H54 (cell line): Measurements from ENCODE around the gene PLCG2.

ENCODE experiments used
- DNase-seq: peaks from one replicate; pipeline ENCODE4 v3.0.0; 2011; ENCODE audit warnings: low spot score, mixed read lengths; ENCODE audit not compliant: insufficient read length
- FAIRE-seq: peaks from 3 replicates; lab custom pipeline; 2011; peaks lifted over from hg19 to GRCh38; lab: Jason Lieb, UNC
- POLR2A ChIP-seq: IDR thresholded peaks from 2 replicates; pipeline ENCODE4 v1.6.1; 2011; ENCODE audit warnings: low read depth, mild to moderate bottlenecking, low read length

Gene PLCG2

DNA sequence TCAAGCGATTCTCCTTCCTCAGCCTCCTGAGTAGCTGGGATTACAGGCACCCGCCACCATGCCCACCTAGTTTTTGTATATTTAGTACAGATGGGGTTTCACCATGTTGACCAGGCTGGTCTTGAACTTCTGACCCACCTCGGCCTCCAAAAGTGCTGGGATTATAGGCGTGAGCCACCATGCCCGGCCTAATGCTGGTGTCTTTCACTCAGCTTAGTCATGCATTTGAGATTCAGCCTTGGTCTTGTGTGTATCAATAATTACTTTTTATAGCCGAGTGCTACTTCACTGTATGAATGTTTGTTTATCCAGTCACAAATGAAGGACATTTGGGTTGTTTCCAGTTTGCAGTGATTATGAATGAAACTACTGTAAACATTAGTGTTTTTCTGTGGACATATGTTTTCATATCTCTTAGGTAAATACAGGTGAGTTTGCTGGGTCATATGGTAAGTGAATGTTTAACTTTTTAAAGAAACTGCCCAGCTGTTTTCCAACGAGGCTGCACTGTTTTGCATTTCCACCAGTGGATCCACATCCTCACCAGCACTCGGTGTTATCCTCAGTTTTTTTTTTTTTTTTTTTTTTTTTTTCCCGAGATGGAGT, 11.0 kb upstream of the PLCG2 start:
- DNase-seq, result no peak
- TF ChIP-seq POLR2A, result no peak
- no peak for FAIRE-seq

DNA sequence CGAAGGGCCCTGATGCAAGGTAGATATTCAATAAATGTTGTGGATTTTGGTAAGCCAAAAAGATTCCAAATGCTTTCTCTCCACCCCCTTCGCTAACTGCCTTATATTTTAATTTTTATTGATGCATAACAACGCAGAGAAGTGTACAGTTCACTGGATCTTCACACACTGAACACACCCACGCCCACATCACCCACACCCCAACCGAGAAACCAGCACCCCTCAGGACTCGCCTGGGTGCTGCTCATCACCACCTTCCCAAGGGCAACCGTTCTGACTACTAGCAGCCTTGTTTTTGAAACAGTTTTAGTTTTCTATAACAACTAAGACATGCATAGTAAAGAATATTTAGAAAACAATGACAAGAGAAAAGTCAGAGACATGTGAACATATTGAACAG, 9.1 kb upstream of the PLCG2 start:
- DNase-seq, result no peak
- FAIRE-seq, result no peak
- no peak for TF ChIP-seq POLR2A

GRCh38 chr16:81774348-81774747, 4.7 kb upstream of the PLCG2 start:
- DNase-seq, result no peak
- no peak for TF ChIP-seq POLR2A
- no peak for FAIRE-seq

DNA sequence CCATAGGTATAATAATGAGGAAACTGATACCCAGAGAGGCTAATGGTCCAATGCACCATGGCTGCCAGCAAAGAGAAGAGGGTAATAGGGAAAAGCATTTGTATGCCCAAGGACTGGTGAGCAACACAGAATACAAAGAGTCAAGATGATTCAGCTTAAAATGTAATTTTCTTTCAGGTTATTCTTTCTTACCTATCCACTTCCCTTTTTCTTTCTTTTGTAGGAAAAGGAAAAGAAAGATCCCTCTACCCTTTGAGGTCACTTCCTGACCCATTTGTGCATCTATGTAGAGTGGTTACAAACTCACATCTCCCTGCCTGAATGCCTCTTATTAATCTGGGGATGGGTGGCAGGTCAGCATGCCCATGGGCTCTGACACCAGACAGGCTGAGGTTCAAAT, 3.5 kb upstream of the PLCG2 start:
- FAIRE-seq (no peak), DNase-seq (no peak)
- no peak for TF ChIP-seq POLR2A

DNA sequence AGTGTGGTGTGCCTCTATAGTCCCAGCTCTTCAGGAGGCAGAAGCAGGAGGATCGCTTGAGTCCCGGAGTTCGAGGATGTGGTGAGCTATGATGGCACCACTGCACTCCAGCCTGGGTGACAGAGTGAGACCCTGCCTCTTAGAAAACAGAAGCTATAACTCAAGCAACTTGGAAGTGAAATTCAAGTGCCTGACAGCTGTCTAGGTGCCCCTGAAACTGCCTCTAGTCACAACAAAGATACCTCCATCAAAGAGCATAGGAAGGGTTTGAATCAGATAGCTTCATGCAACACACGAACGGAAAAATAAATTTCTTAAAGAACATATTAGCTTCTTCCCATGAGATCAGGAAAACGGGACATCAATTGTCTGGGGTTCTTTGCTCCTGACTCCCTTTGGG, 860 bp upstream of the PLCG2 start:
- DNase-seq (no peak), FAIRE-seq (no peak)
- no peak for TF ChIP-seq POLR2A

DNA sequence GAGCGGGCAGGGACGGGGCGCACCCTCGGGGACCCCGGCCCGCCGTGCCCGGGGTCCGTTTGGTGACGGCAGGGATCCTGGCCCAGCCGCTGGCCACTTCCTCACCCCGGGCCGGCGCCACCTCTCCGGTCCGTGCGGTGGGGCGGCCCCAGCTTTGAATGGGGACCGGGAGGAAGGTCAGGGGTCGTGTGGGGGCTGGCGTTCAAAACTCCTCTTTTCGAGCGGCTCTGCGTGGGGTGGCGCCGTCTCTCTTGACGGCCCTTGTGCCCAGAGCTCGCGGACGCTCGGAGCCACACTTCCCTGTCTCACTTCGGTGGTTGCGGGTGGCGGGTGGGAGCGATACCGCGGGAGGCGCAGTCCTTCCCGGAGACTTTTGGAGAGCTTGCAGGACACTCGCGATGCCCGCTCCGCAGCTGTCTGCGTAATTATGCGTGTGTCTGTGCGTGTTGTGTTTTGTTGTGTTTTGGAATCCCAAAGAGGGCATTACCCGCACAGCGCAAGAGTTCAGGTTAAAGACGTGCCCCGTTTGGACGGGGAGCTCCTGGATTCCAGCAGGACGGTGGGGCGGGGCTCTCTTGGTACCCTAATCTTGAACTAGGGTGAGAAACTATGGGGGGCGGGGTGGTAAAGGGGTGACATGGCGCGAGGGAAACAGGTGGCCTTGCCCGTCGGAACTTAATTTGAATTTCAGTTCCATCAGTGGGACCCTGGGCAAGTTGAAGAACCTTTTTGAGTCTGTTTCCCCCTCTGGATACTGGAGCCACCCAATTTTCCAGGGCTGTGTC, 637 bp downstream of the PLCG2 start:
- no peak for TF ChIP-seq POLR2A
- FAIRE-seq (no peak), DNase-seq (no peak)

DNA sequence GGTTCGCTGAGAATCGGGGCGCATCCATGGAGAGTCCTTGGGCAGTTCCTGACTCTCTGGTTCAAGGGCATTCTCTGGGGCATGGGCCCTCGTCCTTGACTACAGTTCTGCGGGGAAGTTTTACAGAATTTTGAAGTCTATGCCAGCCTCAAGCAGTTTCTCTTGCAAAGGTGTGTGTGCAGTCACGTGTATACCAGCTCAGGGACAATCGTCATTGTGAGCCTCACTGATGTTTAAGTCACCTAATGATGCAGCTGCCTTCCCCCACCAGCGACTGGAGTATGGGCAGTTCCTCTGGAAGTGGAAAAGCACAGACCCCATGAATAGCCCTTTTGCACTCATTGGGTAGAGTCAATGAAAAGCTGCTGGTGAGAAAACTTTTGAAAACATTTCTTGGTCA, 1.3 kb downstream of the PLCG2 start:
- DNase-seq (no peak), FAIRE-seq (no peak)
- TF ChIP-seq POLR2A, result no peak

DNA sequence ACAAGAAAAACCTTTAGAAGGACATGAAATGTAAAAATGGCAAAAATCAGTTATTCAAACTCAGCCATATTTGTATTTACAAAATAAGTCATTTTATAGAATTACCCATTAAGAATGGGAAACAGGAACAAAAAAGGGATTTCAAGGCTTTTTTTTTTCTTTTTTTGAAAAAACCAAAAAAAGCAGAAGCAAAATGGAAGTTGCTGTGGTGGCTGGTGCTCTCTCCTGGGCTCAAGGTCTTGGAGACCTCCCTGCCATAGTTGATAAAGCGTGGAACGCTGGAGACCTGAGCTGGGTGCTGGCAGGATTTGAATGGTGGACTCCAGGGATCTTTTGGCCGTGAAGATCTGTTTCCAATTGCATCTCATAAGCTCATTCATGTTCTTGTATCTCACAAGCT, 3.1 kb downstream of the PLCG2 start:
- TF ChIP-seq POLR2A, result no peak
- no peak for DNase-seq
- no peak for FAIRE-seq

DNA sequence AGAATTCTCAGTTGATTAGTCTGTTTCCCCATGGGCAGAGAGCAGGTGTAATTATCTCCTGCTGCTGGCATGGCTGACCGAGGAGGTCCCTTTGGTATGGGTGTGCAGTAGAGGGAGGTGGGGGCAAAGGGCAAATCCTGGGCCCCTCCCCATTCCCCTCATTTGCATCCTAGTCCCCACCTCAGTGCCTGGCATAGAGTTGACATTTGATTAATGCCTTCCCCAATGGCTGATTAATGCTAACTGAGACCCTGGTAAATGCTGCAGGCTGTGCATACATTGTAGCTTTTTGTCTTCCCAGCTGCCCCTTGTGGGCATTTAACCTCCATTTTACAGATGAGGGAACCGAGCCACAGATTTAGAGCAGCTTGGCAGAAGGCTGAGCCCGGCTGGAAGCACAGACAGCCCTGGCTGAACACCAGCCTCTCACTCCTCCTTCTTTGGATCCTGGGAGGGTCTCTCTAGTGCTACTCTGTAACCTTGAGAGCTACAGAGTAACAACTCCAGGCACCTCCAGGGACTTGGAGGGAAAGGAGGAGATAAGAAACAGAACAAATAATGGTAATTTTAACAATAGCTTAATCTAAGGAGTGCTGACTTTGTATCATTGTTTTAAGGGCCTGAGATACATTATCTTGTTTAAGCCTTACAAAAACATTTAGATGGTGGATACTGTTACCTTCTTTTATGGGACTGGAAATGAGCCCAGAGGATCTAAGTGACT, 5.1 kb downstream of the PLCG2 start:
- DNase-seq (no peak), FAIRE-seq (no peak)
- no peak for TF ChIP-seq POLR2A

DNA sequence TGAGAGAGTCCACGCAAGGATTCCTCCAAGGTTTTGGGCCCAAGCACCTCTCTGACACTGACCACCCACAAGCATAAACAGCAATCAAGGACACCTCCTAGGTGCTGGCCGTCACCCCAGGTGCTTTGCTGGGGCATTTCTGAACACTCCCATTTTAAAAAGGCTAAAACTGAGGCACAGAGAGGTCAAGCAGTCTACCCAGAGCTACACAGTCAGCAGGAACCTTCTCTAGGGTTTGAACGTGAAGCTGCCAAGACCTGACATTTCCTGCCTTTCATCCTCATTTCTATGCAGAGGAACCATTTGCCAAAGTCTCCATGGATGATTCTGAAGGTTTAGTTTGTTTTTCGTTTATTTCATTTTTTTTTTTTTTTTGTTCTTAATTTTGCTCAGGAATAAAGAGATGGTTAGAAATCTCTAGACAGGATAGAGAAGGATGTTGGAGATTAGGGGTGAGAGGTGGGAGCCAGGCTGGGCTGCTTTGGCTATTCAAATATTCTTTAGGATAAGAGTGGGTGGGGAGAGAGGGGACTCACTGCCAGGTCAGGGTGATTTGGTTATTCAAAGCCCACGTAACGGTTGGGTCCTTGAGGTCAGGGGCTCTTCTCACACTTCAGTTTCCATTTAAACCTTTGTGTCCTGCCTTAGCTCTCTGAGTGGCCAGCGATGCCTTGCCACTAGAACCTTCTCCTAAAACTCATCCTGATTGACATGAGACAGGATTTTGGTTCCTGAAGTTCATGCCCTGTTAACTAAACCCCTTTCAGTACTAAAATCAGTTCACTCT, 6.2 kb downstream of the PLCG2 start:
- FAIRE-seq (no peak), DNase-seq (no peak)
- TF ChIP-seq POLR2A, result no peak

- FAIRE-seq, result no peak
- peak; percentile 51 for DNase-seq
- TF ChIP-seq POLR2A, result no peak
Measured at GRCh38 chr16:81786321-81786720, 7.2 kb downstream of the PLCG2 start.

DNA sequence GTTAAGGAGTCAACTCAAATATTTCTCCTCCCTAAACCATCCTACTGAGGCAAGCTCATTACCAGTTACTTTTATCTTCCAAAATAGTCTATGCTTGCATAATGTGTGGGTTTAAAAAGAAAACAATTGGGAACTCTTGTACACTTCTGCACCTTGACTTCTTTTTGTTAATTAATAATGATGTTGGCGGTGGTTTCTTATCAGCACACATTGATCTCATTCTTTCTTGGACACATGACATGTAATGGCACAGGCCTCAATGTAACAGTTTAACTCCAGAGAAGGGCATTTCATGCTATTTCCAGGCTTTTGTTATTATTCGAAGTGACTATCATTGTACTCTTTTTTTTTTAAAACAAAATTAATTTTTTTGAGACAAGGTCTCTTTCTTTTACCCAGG, 7.8 kb downstream of the PLCG2 start:
- FAIRE-seq (no peak), DNase-seq (no peak)
- TF ChIP-seq POLR2A, result no peak

DNA sequence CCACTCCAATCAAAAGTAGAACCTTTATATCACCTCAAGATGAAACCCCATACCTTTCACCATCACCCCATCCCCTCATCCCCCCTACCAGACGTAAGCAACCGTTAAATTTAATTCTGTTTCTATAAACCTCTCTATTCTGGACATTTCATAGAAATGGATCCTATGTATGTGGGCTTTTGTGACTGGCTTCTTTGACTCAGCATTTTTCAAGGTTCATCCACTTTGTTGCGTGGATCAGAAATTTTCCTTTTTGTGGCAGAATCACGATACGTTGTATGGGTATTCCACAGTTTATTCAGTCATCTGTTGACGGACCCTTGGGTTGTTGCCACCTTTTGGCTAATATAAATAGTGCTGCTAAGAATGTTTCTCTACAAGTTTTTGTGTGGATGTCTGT, 8.6 kb downstream of the PLCG2 start:
- DNase-seq, result no peak
- TF ChIP-seq POLR2A, result no peak
- FAIRE-seq, result no peak

GRCh38 chr16:81790277-81790676, 11.2 kb downstream of the PLCG2 start:
- no peak for DNase-seq
- FAIRE-seq, result no peak
- TF ChIP-seq POLR2A, result no peak
